ENCODE results near the gene TEX35. TPM values are rescaled to one million over a fixed set of nuclear protein-coding genes. Genes with fewer than 3 reads are reported as not detected.

TEX35 gene
- total RNA-seq, 3 donors from 2014 or later (not counting 1 experiment from before 2014, with no cell fraction given), result not detected

DNA sequence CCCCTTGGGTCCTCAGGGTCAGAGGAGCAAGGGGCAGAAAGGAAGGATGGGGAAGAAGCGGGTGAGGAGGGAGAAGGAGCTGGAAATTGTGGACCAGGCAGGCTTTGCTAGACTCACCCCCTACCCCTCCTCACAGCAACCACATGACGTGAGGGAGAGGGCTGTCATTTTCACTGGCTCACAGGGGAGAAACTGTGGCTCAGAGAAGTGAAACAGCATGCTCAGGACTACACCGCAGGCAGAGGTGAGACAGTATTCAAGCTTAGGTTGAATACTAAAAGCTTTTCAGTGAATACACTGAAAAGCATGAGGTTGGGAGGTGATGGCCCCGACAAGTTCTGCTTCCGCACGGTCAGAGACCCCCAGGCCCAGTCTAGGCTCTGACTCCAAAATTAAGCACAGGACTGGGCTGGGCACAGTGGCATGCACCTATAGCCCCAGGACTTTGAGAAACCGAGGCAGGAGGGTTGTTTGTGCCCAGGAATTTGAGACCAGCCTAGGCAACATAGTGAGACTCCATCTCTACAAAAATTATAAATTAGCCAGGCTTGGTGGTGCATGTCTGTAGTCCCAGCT lies 14.9 kb upstream of the TEX35 start:
- peaks cover 3 to 8% of the 10 kb centered on the region in 2 donors for H3K27me3 Mint-ChIP-seq (ENCODE audit: low read depth in 2 of 2)
- no peaks in the 10 kb centered on the region for H3K9me3 ChIP-seq (ENCODE audit: control insufficient read depth, insufficient read depth, low read length)
- TF ChIP-seq, protein P1, sequence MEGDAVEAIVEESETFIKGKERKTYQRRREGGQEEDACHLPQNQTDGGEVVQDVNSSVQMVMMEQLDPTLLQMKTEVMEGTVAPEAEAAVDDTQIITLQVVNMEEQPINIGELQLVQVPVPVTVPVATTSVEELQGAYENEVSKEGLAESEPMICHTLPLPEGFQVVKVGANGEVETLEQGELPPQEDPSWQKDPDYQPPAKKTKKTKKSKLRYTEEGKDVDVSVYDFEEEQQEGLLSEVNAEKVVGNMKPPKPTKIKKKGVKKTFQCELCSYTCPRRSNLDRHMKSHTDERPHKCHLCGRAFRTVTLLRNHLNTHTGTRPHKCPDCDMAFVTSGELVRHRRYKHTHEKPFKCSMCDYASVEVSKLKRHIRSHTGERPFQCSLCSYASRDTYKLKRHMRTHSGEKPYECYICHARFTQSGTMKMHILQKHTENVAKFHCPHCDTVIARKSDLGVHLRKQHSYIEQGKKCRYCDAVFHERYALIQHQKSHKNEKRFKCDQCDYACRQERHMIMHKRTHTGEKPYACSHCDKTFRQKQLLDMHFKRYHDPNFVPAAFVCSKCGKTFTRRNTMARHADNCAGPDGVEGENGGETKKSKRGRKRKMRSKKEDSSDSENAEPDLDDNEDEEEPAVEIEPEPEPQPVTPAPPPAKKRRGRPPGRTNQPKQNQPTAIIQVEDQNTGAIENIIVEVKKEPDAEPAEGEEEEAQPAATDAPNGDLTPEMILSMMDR (IDR thresholded peaks at IDR 0.05), result no peak
- H3K4me1 ChIP-seq (ENCODE audit: control insufficient read depth, insufficient read depth, low read length), result no peaks in the 10 kb centered on the region
- 87% methylated on average over 6 of the region's 7 CpGs for WGBS (ENCODE audit: insufficient coverage)
- no peak for ATAC-seq
- no peak overlapping the region for H3K27ac Mint-ChIP-seq
- H3K9me3 Mint-ChIP-seq, result no peaks in the 10 kb centered on the region
- no peaks in the 10 kb centered on the region for H3K27me3 ChIP-seq (ENCODE audit: control insufficient read depth, insufficient read depth, low read length)
- H3K36me3 ChIP-seq (ENCODE audit: control insufficient read depth, insufficient read depth, low read length), result no peaks in the 10 kb centered on the region
- no peak overlapping the region for H3K27ac ChIP-seq (ENCODE audit: low read length)
- H3K4me3 Mint-ChIP-seq, result no peak overlapping the region
- no peak overlapping the region for H3K4me3 ChIP-seq (ENCODE audit: low read length)
- H3K36me3 Mint-ChIP-seq, result no peaks in the 10 kb centered on the region
- no peak for DNase-seq
- peaks cover 0 to 5% of the 10 kb centered on the region in 2 donors for H3K4me1 Mint-ChIP-seq
- intact Hi-C loops (cut with micrococcal nuclease), result no loop called here

DNA sequence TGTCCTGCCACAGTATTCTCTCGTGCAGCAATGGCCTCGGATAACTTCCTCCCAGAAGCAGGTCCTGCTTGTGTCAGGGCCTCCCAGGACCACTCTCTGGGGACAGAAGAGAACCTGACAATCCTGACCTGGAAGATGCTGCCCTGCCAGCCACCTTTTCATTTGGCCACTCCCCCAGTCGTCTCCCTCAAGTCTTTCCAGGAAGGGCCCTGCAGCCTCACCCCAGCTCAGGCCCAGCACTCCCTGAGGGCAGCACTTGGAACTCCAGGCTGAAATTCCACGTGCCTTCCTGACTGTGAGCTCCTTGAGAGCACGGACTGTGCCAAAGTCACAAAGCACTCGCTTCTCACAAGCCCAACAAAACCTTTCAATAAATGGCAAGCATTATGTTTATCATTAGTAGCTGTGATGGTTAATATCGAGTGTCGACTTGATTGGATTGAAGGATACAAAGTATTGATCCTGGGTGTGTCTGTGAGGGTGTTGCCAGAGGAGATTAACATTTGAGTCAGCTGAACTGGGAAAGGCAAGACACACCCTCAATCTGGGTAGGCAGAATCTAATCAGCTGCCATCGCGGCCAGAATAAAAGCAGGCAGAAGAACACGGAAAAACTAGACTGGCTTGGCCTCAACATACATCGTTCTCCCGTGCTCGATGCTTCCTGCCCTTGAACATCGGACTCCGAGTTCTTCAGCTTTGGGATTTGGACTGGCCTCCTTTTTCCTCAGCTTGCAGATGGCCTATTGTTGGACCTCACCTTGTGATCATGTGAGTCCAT lies 13.8 kb upstream of the TEX35 start:
- Histone ChIP-seq H3K4me3 (ENCODE audit: low read length) (no peak overlapping the region), H3K27ac (ENCODE audit: low read length) (no peak overlapping the region), H3K36me3 (ENCODE audit: control insufficient read depth, insufficient read depth, low read length) (no peaks in the 10 kb centered on the region), H3K4me1 (ENCODE audit: control insufficient read depth, insufficient read depth, low read length) (no peaks in the 10 kb centered on the region), H3K27me3 (ENCODE audit: control insufficient read depth, insufficient read depth, low read length) (no peaks in the 10 kb centered on the region), H3K9me3 (ENCODE audit: control insufficient read depth, insufficient read depth, low read length) (no peaks in the 10 kb centered on the region)
- TF ChIP-seq, protein P1 (IDR thresholded peaks at IDR 0.05), result no peak
- DNase-seq (no peak), ATAC-seq (no peak)
- Mint-ChIP-seq H3K4me3 (no peak overlapping the region), H3K27me3 (ENCODE audit: low read depth in 2 of 2) (peaks cover 3 to 8% of the 10 kb centered on the region in 2 donors), H3K27ac (no peak overlapping the region), H3K4me1 (peaks cover 0 to 5% of the 10 kb centered on the region in 2 donors), H3K36me3 (no peaks in the 10 kb centered on the region), H3K9me3 (no peaks in the 10 kb centered on the region)
- intact Hi-C loops (cut with micrococcal nuclease), result no loop called here
- 91% methylated on average over 15 of the region's 16 CpGs for WGBS (ENCODE audit: insufficient coverage)

DNA sequence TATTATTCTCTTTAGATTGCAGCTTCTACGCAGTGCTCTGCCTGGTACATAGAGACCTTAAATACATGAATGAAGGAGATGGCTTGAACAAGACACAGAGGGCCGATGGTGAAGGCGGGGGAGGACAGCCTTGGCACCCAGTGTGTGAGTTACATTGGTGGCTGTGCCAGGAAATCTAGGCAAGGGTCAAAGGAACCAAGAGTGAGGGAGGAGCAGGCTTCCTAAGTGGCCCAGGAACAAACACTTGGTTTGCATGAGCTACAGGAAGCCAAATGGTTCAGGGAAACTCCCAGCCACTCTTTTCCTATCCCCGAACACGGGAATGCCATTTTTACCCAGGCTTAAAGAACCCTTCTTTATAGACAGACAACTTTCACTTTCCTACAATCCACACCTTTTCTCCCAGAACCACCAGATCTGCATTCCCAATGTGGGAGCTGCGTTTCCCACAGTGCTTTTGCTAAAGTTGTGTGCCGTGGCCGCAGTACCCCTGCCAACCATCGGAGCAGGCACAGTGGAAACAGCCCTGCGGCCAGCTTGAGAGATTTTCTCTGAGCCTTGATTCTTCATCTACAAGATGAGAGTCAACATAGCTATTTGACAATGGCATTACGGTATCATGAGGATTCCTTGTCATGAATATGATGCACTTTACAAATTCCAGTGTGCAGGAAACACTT lies 12.7 kb upstream of the TEX35 start:
- Mint-ChIP-seq H3K9me3 (no peaks in the 10 kb centered on the region), H3K4me1 (peaks cover 0 to 5% of the 10 kb centered on the region in 2 donors), H3K27me3 (ENCODE audit: low read depth in 2 of 2) (peaks cover 3 to 8% of the 10 kb centered on the region in 2 donors), H3K4me3 (no peak overlapping the region), H3K36me3 (no peaks in the 10 kb centered on the region), H3K27ac (no peak overlapping the region)
- no peak overlapping the region for H3K4me3 ChIP-seq (ENCODE audit: low read length)
- no peaks in the 10 kb centered on the region for H3K4me1 ChIP-seq (ENCODE audit: control insufficient read depth, insufficient read depth, low read length)
- no peak overlapping the region for H3K27ac ChIP-seq (ENCODE audit: low read length)
- ATAC-seq (no peak), DNase-seq (no peak)
- 91% methylated on average over 11 of the region's 11 CpGs for WGBS (ENCODE audit: insufficient coverage)
- H3K9me3 ChIP-seq (ENCODE audit: control insufficient read depth, insufficient read depth, low read length), result no peaks in the 10 kb centered on the region
- TF ChIP-seq, protein P1 (IDR thresholded peaks at IDR 0.05), result no peak
- H3K27me3 ChIP-seq (ENCODE audit: control insufficient read depth, insufficient read depth, low read length), result no peaks in the 10 kb centered on the region
- H3K36me3 ChIP-seq (ENCODE audit: control insufficient read depth, insufficient read depth, low read length), result no peaks in the 10 kb centered on the region
- intact Hi-C loops (cut with micrococcal nuclease), result loop anchor here (2.0 kb wide), 1 partner anchor 189 kb away; no protein-coding TSS in a partner anchor
